ENCODE measurements around the gene DMBT1. TPM values are rescaled to one million over a fixed set of nuclear protein-coding genes. Genes with fewer than 3 reads are reported as not detected.

DMBT1 gene
- total and polyA plus RNA-seq, 12 donors: under 0.01 to 0.32 (median 0.15) TPM; not detected in 7

DNA sequence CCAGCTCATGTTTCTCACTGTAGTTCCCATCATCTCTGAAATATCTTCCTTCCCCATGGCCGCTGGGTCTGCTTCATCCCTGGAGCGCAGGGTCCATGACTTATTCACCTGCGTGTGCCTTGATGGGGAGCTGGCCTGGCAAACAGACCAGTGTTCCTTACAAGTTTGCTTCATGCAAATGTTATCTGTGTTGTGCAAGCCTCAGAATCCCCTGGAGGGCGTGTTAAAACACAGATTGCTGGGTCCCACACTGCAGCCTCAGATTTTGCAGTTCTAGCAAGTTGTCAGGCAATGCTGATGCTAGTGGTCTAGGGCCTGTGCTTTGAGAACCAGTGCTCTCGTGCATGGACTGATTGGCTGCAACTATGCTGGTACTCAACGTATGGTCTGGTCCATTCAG, 7.2 kb upstream of the DMBT1 start:
- no peak for TF ChIP-seq POLR2A (IDR thresholded peaks at IDR 0.05)
- TF ChIP-seq, protein P1, sequence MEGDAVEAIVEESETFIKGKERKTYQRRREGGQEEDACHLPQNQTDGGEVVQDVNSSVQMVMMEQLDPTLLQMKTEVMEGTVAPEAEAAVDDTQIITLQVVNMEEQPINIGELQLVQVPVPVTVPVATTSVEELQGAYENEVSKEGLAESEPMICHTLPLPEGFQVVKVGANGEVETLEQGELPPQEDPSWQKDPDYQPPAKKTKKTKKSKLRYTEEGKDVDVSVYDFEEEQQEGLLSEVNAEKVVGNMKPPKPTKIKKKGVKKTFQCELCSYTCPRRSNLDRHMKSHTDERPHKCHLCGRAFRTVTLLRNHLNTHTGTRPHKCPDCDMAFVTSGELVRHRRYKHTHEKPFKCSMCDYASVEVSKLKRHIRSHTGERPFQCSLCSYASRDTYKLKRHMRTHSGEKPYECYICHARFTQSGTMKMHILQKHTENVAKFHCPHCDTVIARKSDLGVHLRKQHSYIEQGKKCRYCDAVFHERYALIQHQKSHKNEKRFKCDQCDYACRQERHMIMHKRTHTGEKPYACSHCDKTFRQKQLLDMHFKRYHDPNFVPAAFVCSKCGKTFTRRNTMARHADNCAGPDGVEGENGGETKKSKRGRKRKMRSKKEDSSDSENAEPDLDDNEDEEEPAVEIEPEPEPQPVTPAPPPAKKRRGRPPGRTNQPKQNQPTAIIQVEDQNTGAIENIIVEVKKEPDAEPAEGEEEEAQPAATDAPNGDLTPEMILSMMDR (IDR thresholded peaks at IDR 0.05): no peak
- Histone ChIP-seq H3K9me3 (replicated peaks in 1 of 3) (no peaks in the 10 kb centered on the region), H3K4me1 (replicated peaks in 1 of 2) (no peaks in the 10 kb centered on the region), H3K36me3 (replicated peaks in 1 of 2) (no peaks in the 10 kb centered on the region), H3K27me3 (peaks cover 3% of the 10 kb centered on the region), H3K4me3 (no peak overlapping the region), H3K27ac (no peak overlapping the region)
- intact Hi-C loops (cut with DNase I): loop anchor here in 1 of 2 donors (10.0 kb wide), 1 partner anchor 89 kb away; the partner anchor contains the start of gene HTRA1
- DNase-seq: no peak
- WGBS, 4 donors: 79 to 91% (median 84%) methylated on average over 6 of the region's 6 CpGs

DNA sequence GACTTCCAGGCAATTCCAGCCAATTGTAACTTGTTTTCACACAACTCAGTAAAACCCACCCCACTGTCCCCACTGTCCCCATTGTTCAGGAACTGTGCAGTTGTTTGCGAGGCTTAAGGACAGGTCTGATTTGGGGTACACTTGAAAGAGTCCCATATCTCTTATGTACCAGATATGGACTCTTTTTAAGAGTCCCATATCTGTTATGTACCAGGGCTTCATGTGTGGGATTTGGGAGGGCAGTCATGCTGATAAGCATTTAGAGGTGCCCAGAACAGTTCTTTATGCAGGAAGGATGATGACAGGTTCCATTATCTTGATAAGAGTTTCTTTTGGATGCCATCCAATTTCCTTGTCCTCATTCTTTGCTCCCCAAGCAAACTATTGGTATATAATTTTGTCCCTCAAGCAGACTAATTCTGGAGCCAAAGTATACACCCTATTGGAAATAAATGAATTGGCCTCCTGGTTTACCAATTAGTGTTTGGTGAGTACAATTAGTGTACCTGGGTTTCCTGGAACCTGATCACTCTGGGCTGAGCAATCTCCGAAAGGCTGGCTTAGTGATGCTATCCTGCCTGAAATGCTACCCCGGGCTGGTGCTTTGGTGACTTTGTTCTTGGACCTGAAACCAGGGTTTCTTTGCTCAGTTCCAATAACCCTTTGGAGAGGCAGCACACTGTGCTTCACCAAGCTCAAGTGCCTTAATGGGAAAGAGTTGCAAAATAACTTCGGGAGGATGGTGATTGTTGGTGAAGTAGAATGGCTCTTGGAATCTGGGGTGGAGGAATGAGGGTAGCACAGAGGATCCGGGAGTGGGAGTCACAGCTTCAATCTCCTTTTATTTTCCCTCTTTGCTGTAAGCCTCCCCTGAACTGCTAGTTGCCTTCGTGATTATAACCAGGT, 6.2 kb upstream of the DMBT1 start:
- no peak overlapping the region for H3K4me3 ChIP-seq
- 81 to 92% (median 90%) methylated on average over 6 of the region's 6 CpGs for WGBS, 4 donors
- intact Hi-C loops (cut with DNase I): loop anchor here in 1 of 2 donors (10.0 kb wide), 1 partner anchor 90 kb away; the partner anchor contains the start of gene HTRA1

DNA sequence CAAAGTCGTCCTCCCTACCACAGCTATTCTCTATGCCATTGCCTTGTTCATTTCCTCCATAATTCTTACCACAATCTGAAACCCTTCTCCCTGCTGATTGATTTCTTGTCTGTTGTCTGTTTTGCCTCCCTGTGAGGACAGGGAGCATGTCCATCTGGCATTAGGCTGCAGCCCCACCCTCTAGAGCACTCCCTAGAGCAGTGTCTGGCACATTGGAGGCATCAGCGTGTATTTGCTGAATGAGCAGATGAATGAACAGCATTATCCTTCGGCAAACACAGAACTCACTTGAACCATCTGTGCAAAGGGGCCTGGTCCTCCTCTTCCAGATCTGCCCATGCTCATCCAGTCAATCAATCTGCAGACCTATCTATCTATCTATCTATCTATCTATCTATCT, 5.1 kb upstream of the DMBT1 start:
- no peaks in the 10 kb centered on the region for H3K4me1 ChIP-seq (replicated peaks in 1 of 2)
- WGBS, 4 donors: 86 to 92% (median 91%) methylated on average over 3 of the region's 3 CpGs
- H3K36me3 ChIP-seq (replicated peaks in 1 of 2): no peaks in the 10 kb centered on the region
- TF ChIP-seq POLR2A (IDR thresholded peaks at IDR 0.05): no peak
- TF ChIP-seq, protein P1 (IDR thresholded peaks at IDR 0.05): no peak
- H3K27ac ChIP-seq: no peak overlapping the region
- no peaks in the 10 kb centered on the region for H3K9me3 ChIP-seq (replicated peaks in 1 of 3)
- no peak for DNase-seq
- peaks cover 8% of the 10 kb centered on the region for H3K27me3 ChIP-seq
- no peak overlapping the region for H3K4me3 ChIP-seq
- intact Hi-C loops (cut with DNase I): loop anchor here in 1 of 2 donors (10.0 kb wide), 1 partner anchor 91 kb away; the partner anchor contains the start of gene HTRA1

More for the DNA sequence above, 6.2 kb upstream of the DMBT1 start:
- Histone ChIP-seq H3K27ac (no peak overlapping the region), H3K27me3 (peaks cover 8% of the 10 kb centered on the region), H3K4me1 (replicated peaks in 1 of 2) (no peaks in the 10 kb centered on the region), H3K36me3 (replicated peaks in 1 of 2) (no peaks in the 10 kb centered on the region), H3K9me3 (replicated peaks in 1 of 3) (no peaks in the 10 kb centered on the region)
- TF ChIP-seq POLR2A (IDR thresholded peaks at IDR 0.05): no peak
- TF ChIP-seq, protein P1 (IDR thresholded peaks at IDR 0.05): no peak
- DNase-seq: no peak

DNA sequence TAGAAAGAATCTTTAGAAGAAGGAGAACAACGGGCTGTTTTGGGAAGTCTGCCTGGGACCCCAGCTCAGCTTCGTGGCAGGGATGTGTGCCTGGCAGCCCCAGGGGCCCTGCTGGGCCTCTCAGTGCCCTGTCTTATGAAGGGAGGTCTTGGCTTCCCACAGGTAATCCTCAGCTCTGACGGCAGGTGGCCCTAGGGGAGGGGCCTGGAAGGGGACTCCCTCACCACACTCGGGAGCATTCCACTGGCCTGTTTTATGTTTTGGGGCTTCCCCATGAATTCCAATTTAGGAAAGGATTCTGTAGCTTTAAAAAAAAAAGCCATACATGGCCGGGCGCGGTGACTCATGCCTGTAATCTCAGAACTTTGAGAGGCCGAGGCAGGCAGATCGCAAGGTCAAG, 3.0 kb upstream of the DMBT1 start:
- peaks cover 8% of the 10 kb centered on the region for H3K27me3 ChIP-seq
- DNase-seq: peak in 1 of 7 donors; percentile 7
- WGBS, 4 donors: 17 to 30% (median 24%) methylated on average over 9 of the region's 9 CpGs

More for the DNA sequence above, 3.0 kb upstream of the DMBT1 start:
- Histone ChIP-seq H3K27ac (no peak overlapping the region), H3K9me3 (replicated peaks in 1 of 3) (no peaks in the 10 kb centered on the region), H3K4me1 (replicated peaks in 1 of 2) (no peaks in the 10 kb centered on the region), H3K4me3 (no peak overlapping the region), H3K36me3 (replicated peaks in 1 of 2) (no peaks in the 10 kb centered on the region)
- intact Hi-C loops (cut with DNase I): loop anchor here in 1 of 2 donors (10.0 kb wide), 1 partner anchor 93 kb away; the partner anchor contains the start of gene HTRA1
- TF ChIP-seq POLR2A (IDR thresholded peaks at IDR 0.05): no peak
- TF ChIP-seq, protein P1 (IDR thresholded peaks at IDR 0.05): no peak
